ENCODE measurements around the gene VTI1A. TPM values are rescaled to one million over a fixed set of nuclear protein-coding genes. Genes with fewer than 3 reads are reported as not detected.

The VTI1A gene
- total RNA-seq, 1 donor from 2014 or later, result 32.6 TPM

GRCh38 chr10:112581921-112582320 is 134.9 kb downstream of the VTI1A start:
- no peak for DNase-seq (ENCODE audit: extremely low spot score, unreplicated experiment)
- no peak overlapping the region for H3K27ac Mint-ChIP-seq
- H3K9me3 Mint-ChIP-seq, result no peaks in the 10 kb centered on the region

DNA sequence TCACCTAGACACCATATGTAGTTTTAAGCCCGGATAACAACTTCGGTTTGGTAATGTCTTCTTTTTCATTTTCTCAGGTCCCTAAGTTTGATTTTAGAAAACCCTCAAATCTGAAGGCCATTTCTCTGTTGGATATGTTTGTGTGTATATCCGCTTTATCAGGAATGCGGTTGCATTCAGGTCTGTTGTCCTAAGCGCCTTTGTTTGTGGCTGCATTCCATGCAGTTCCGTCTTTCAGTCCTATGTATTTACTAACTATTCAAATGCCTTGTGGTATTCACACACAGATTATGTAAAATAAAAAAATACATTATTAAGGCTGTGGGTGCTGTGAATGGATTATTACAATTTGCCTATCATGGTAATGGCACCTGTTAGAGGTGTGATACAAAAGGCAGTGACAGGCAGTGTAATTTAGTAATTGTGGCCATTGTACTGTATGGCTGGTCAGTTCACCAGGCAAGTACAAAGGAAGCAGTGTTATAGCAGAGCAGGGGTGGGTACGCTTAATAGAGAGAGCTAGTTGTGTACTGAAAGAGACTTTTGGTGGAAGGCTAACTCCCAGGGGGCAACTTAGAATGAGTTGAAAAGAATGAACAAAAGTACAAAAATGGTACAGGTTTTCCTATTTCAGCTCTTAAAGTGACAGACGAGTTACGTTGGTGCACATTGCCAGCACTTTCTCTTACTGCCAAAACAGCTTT is 136.4 kb downstream of the VTI1A start:
- Mint-ChIP-seq H3K36me3 (peaks cover 8% of the 10 kb centered on the region), H3K4me3 (no peak overlapping the region), H3K4me1 (ENCODE audit: unreplicated experiment) (peaks cover 23% of the 10 kb centered on the region), H3K9me3 (no peaks in the 10 kb centered on the region), H3K27ac (no peak overlapping the region), H3K27me3 (no peaks in the 10 kb centered on the region)
- TF ChIP-seq CTCF (conservative IDR thresholded peaks at IDR 0.05), result no peak
- no peak for DNase-seq (ENCODE audit: extremely low spot score, unreplicated experiment)

More at GRCh38 chr10:112581921-112582320, 134.9 kb downstream of the VTI1A start:
- no peak for TF ChIP-seq CTCF (conservative IDR thresholded peaks at IDR 0.05)
- Mint-ChIP-seq H3K36me3 (peaks cover 8% of the 10 kb centered on the region), H3K4me3 (no peak overlapping the region), H3K4me1 (ENCODE audit: unreplicated experiment) (peaks cover 18% of the 10 kb centered on the region), H3K27me3 (no peaks in the 10 kb centered on the region)

- Mint-ChIP-seq H3K9me3 (no peaks in the 10 kb centered on the region), H3K27me3 (no peaks in the 10 kb centered on the region), H3K36me3 (peaks cover 8% of the 10 kb centered on the region), H3K27ac (no peak overlapping the region), H3K4me3 (no peak overlapping the region), H3K4me1 (ENCODE audit: unreplicated experiment) (peaks cover 23% of the 10 kb centered on the region)
- no peak for DNase-seq (ENCODE audit: extremely low spot score, unreplicated experiment)
- no peak for TF ChIP-seq CTCF (conservative IDR thresholded peaks at IDR 0.05)
Measured at GRCh38 chr10:112584276-112584675, 137.3 kb downstream of the VTI1A start.

GRCh38 chr10:112585126-112585525 is 138.1 kb downstream of the VTI1A start:
- peaks cover 8% of the 10 kb centered on the region for H3K36me3 Mint-ChIP-seq
- H3K4me3 Mint-ChIP-seq, result no peak overlapping the region
- no peak for DNase-seq (ENCODE audit: extremely low spot score, unreplicated experiment)
- peaks cover 23% of the 10 kb centered on the region for H3K4me1 Mint-ChIP-seq (ENCODE audit: unreplicated experiment)
- H3K9me3 Mint-ChIP-seq, result no peaks in the 10 kb centered on the region
- TF ChIP-seq CTCF (conservative IDR thresholded peaks at IDR 0.05), result no peak
- no peaks in the 10 kb centered on the region for H3K27me3 Mint-ChIP-seq
- H3K27ac Mint-ChIP-seq, result no peak overlapping the region

DNA sequence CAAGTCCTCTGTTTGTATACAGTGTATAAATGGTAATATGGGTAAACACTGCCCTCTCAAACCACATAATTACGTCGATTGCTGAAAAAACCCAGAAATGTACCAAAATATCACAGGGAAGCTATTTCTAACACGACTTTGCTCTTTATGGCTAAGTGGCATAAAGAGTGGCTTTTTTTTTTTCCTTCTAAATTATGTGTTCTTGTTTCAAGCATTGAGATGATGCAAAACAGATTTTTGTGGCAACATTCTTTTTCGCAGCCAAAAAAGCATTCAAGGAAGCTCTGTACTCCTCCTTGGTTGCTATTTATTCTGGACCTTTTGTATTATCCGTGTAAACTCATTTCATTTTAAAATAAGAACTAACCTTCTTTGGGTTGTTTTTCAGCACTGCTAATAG is 138.9 kb downstream of the VTI1A start:
- no peak for DNase-seq (ENCODE audit: extremely low spot score, unreplicated experiment)
- Mint-ChIP-seq H3K36me3 (peaks cover 8% of the 10 kb centered on the region), H3K9me3 (no peaks in the 10 kb centered on the region), H3K4me1 (ENCODE audit: unreplicated experiment) (peaks cover 23% of the 10 kb centered on the region), H3K27ac (no peak overlapping the region), H3K27me3 (no peaks in the 10 kb centered on the region), H3K4me3 (no peak overlapping the region)
- TF ChIP-seq CTCF (conservative IDR thresholded peaks at IDR 0.05), result no peak
